GM18951 (cell line): Measurements from ENCODE around the gene SLC6A4.

Experiments
- POLR2A ChIP-seq: IDR thresholded peaks from 4 replicates; pipeline ENCODE4 v1.6.1; 2011; ENCODE audit warnings: mild to moderate bottlenecking; ENCODE audit not compliant: insufficient read length, insufficient read depth; ENCODE audit errors: extremely low read depth
- in situ Hi-C: fragments of 300-500 bp; cut with MboI; formaldehyde crosslinking; loops from one replicate; pipeline ENCODE4 v1.12.0; 2022; ENCODE audit warnings: low sequenced_read_pairs, mixed read lengths, inconsistent platforms; ENCODE audit not compliant: unreplicated experiment

SLC6A4 gene

GRCh38 chr17:30251931-30252330, 16.4 kb upstream of the SLC6A4 start:
- in situ Hi-C loops, result no loop called here
- no peak for TF ChIP-seq POLR2A

- in situ Hi-C loops, result no loop called here
- no peak for TF ChIP-seq POLR2A
Observed at GRCh38 chr17:30249460-30249859, 14.0 kb upstream of the SLC6A4 start.

- TF ChIP-seq POLR2A, result no peak
- in situ Hi-C loops, result no loop called here
Observed at GRCh38 chr17:30248786-30249185, 13.3 kb upstream of the SLC6A4 start.

GRCh38 chr17:30246460-30246859, 11.0 kb upstream of the SLC6A4 start:
- TF ChIP-seq POLR2A, result no peak
- in situ Hi-C loops, result no loop called here

GRCh38 chr17:30244853-30245385, 9.4 kb upstream of the SLC6A4 start:
- no peak for TF ChIP-seq POLR2A
- in situ Hi-C loops, result no loop called here

GRCh38 chr17:30243568-30243967, 8.1 kb upstream of the SLC6A4 start:
- in situ Hi-C loops, result no loop called here
- no peak for TF ChIP-seq POLR2A

- TF ChIP-seq POLR2A, result no peak
- in situ Hi-C loops, result no loop called here
Observed at GRCh38 chr17:30243002-30243401, 7.5 kb upstream of the SLC6A4 start.

- no peak for TF ChIP-seq POLR2A
- in situ Hi-C loops, result no loop called here
Observed at GRCh38 chr17:30241051-30241450, 5.6 kb upstream of the SLC6A4 start.

GRCh38 chr17:30240177-30240576, 4.7 kb upstream of the SLC6A4 start:
- TF ChIP-seq POLR2A, result no peak
- in situ Hi-C loops, result no loop called here

GRCh38 chr17:30239089-30239462, 3.6 kb upstream of the SLC6A4 start:
- no peak for TF ChIP-seq POLR2A
- in situ Hi-C loops, result no loop called here

- TF ChIP-seq POLR2A, result no peak
- in situ Hi-C loops, result no loop called here
Observed at GRCh38 chr17:30238387-30239088, 3.0 kb upstream of the SLC6A4 start.

- TF ChIP-seq POLR2A, result no peak
- in situ Hi-C loops, result no loop called here
Observed at GRCh38 chr17:30238003-30238344, 2.5 kb upstream of the SLC6A4 start.

GRCh38 chr17:30237296-30238002, 2.0 kb upstream of the SLC6A4 start:
- TF ChIP-seq POLR2A, result no peak
- in situ Hi-C loops, result no loop called here

GRCh38 chr17:30236766-30237165, 1.3 kb upstream of the SLC6A4 start:
- no peak for TF ChIP-seq POLR2A
- in situ Hi-C loops, result no loop called here
